Breast epithelium (tissue), 4 donors: ENCODE data around the gene GLDC. TPM values are rescaled to one million over a fixed set of nuclear protein-coding genes. Genes with fewer than 3 reads are reported as not detected.
"Not testable (repeated sequence)": the region's sequence is repeated elsewhere in the genome, so short reads cannot be mapped to it uniquely, and the experiment has no call there.

Experiments
- DNase-seq, 2 donors: peaks; one replicate each; pipeline ENCODE4 v3.0.0-alpha.2; 2019; ENCODE audit warnings: low spot score in 2 of 2
- H3K27ac ChIP-seq, 2 donors: fragments of 200-600 bp; sonication (generic) in 1 of 2; one replicate each; pipeline ENCODE4 v1.5.1; 2016 to 2019; ENCODE audit warnings: mild to moderate bottlenecking in 1 of 2
- H3K27me3 ChIP-seq, 2 donors: fragments of 200-600 bp; sonication (generic) in 1 of 2; one replicate each; pipeline versions ENCODE4 v1.5.1 to v1.6.0; 2017 to 2019; ENCODE audit warnings: control low read depth in 1 of 2, mild to moderate bottlenecking in 1 of 2
- H3K36me3 ChIP-seq: fragments of 200-600 bp; one replicate; pipeline ENCODE4 v1.5.1; 2019
- H3K4me1 ChIP-seq, 2 donors: fragments of 200-600 bp; sonication (generic); one replicate each; pipeline ENCODE4 v1.5.1; 2016 to 2019; ENCODE audit warnings: control low read depth in 1 of 2
- H3K4me3 ChIP-seq, 3 donors: fragments of 200-600 bp; sonication (generic); 1 replicate in 2 of 3; 2 replicates in 1 of 3; pipeline ENCODE4 v1.5.1; 2016 to 2019; ENCODE audit warnings: mild to moderate bottlenecking in 3 of 3, moderate library complexity in 2 of 3
- H3K9me3 ChIP-seq, 2 donors: fragments of 200-600 bp; sonication (generic) in 1 of 2; one replicate each; pipeline ENCODE4 v1.5.1; 2016 to 2019; ENCODE audit warnings: control low read depth in 1 of 2
- CTCF ChIP-seq, 3 donors: fragments of 450-650 bp; IDR thresholded peaks; one replicate each; pipeline ENCODE4 v1.5.1; 2016 to 2017; ENCODE audit warnings: antibody characterized with exemption in 3 of 3, mild to moderate bottlenecking in 3 of 3, moderate library complexity in 3 of 3
- POLR2A ChIP-seq: fragments of 450-650 bp; IDR thresholded peaks from one replicate; pipeline ENCODE4 v1.6.1; 2016; ENCODE audit warnings: antibody characterized with exemption, mild to moderate bottlenecking, moderate library complexity
- POLR2AphosphoS5 ChIP-seq, 3 donors: sonication (generic); formaldehyde crosslinking; IDR thresholded peaks; one replicate each; pipeline ENCODE4 v1.6.1; 2017; ENCODE audit warnings: antibody characterized with exemption in 3 of 3
- intact Hi-C: fragments of 100-400 bp; cut with DNase I; formaldehyde crosslinking; loops from one replicate; pipeline ENCODE4 v1.15.1; 2023; ENCODE audit warnings: low total_unique reads
- total RNA-seq, 3 donors: library from RNA; depleted of rRNA; stranded (reverse); fragments of >200 nt; gene quantifications; one replicate each; pipeline ENCODE4 v1.1.0, GENCODE V29; 2016

The GLDC gene
- total RNA-seq, 3 donors from 2014 or later = 0.16 to 2.6 (median 0.66) TPM

- no peak overlapping the region for H3K4me3 ChIP-seq
- DNase-seq = no peak
- intact Hi-C loops = no loop called here
- H3K27me3 ChIP-seq = no peaks in the 10 kb centered on the region
- no peaks in the 10 kb centered on the region for H3K36me3 ChIP-seq
- H3K27ac ChIP-seq = no peak overlapping the region
- H3K9me3 ChIP-seq = no peaks in the 10 kb centered on the region
- no peaks in the 10 kb centered on the region for H3K4me1 ChIP-seq
- no peak for TF ChIP-seq CTCF (IDR thresholded peaks at IDR 0.05)
- TF ChIP-seq POLR2AphosphoS5 (IDR thresholded peaks at IDR 0.05) = no peak
- no peak for TF ChIP-seq POLR2A
Measured at GRCh38 chr9:6543204-6543603, 102.3 kb downstream of the GLDC start.

DNA sequence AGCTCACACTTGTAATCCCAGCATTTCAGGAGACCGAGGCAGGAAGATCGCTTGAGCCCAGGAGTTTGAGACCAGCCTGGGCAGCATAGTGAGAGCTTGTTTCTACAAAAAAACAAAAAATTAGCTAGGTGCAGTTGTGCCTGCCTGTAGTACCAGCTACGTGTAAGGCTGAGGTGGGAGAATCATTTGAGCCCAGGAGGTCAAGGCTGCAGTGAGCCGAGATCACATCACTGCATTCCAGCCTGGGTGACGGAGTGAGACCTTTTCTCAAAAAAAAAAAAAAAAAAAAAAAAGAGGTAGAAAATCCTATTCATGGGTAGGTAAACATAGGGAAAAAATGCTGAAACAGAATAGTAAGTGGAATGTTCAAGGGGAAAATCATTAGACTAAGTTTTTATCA is 102.9 kb downstream of the GLDC start:
- intact Hi-C loops, DNase-seq: not testable (repeated sequence)

GRCh38 chr9:6538666-6539071 is 106.9 kb downstream of the GLDC start:
- intact Hi-C loops = no loop called here
- DNase-seq = no peak

More for the DNA sequence above, 102.9 kb downstream of the GLDC start:
- H3K27ac ChIP-seq, H3K36me3 ChIP-seq, H3K4me1 ChIP-seq, H3K27me3 ChIP-seq, H3K9me3 ChIP-seq, H3K4me3 ChIP-seq: not testable (repeated sequence)

GRCh38 chr9:6535594-6535993 is 109.9 kb downstream of the GLDC start:
- Histone ChIP-seq H3K36me3 (no peaks in the 10 kb centered on the region), H3K27me3 (no peaks in the 10 kb centered on the region), H3K4me1 (no peaks in the 10 kb centered on the region), H3K27ac (no peak overlapping the region), H3K9me3 (no peaks in the 10 kb centered on the region), H3K4me3 (no peak overlapping the region)
- intact Hi-C loops = no loop called here
- DNase-seq = no peak
- no peak for TF ChIP-seq POLR2A

More at GRCh38 chr9:6538666-6539071, 106.9 kb downstream of the GLDC start:
- no peaks in the 10 kb centered on the region for H3K27me3 ChIP-seq
- TF ChIP-seq POLR2AphosphoS5 (IDR thresholded peaks at IDR 0.05) = no peak
- no peak for TF ChIP-seq CTCF (IDR thresholded peaks at IDR 0.05)
- TF ChIP-seq POLR2A = no peak
- H3K4me3 ChIP-seq = no peak overlapping the region
- H3K27ac ChIP-seq = no peak overlapping the region
- H3K9me3 ChIP-seq = no peaks in the 10 kb centered on the region
- no peaks in the 10 kb centered on the region for H3K36me3 ChIP-seq
- no peaks in the 10 kb centered on the region for H3K4me1 ChIP-seq

DNA sequence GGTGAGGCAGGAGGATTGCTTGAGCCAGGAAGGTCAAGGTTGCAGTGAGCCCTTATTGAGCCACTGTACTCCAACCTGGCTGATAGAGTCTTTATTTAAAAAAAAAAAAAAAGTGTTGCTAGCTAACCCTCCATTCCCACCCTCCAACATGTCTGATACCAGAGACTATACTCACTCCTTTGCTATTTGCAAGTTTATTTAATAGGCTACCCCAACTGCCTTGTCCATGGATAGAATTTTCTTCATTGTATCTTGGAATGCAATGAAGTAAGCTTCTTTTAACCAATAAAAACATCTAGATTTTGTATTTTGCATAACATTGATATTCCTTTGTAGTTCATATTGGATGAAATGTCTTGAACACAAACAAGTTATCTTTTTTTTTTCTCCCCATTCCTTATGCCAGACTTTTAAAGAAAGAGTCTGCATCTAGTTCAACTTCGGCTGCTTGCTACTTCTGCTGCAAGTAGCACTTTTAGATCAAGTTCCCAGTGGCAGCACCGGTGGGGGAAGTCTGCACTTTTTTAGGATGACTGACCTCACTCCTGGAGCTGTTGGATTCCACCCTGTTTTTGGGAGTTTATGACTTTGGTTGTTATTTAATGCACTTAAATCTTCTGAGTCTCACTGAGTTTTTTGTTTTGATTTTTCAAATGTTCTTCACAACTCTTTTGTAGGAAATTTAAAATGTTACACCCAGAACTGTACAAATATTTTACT is 120.0 kb downstream of the GLDC start:
- H3K27ac ChIP-seq = no peak overlapping the region
- H3K9me3 ChIP-seq = peaks cover 5 to 15% of the 10 kb centered on the region in 2 donors
- no peak overlapping the region for H3K4me3 ChIP-seq
- H3K4me1 ChIP-seq = no peaks in the 10 kb centered on the region
- no peaks in the 10 kb centered on the region for H3K27me3 ChIP-seq
- intact Hi-C loops = no loop called here
- TF ChIP-seq POLR2AphosphoS5 (IDR thresholded peaks at IDR 0.05) = no peak
- no peak for TF ChIP-seq POLR2A
- TF ChIP-seq CTCF (IDR thresholded peaks at IDR 0.05) = no peak
- H3K36me3 ChIP-seq = no peaks in the 10 kb centered on the region
- no peak for DNase-seq

DNA sequence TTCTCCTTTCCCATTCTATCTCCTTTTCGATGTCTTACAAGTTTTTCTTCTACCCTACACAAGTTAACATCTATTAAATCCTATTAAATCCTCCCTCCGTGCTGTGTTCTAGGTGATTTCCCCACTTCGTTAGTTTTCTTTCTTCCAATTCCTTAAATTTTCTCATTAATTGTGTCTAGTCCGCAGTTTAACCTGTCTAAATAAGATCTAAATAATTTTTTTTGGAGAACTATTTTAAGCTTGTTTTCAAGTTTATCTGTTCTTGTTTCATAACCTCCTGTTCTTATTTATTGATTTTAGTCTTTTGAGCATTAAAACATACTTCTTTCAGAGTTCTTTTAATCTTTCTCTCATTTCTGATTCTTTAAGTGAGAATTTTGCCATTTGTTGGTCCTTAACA is 123.3 kb downstream of the GLDC start:
- Histone ChIP-seq H3K4me3 (no peak overlapping the region), H3K9me3 (peaks cover 5 to 15% of the 10 kb centered on the region in 2 donors), H3K36me3 (no peaks in the 10 kb centered on the region), H3K4me1 (no peaks in the 10 kb centered on the region), H3K27me3 (no peaks in the 10 kb centered on the region), H3K27ac (no peak overlapping the region)
- TF ChIP-seq CTCF (IDR thresholded peaks at IDR 0.05) = no peak
- TF ChIP-seq POLR2A = no peak
- no peak for TF ChIP-seq POLR2AphosphoS5 (IDR thresholded peaks at IDR 0.05)
- no peak for DNase-seq
- intact Hi-C loops = no loop called here
